T-helper 9 cell (primary cell): ENCODE results near the gene ADH4.
"Not testable (repeated sequence)": the region's sequence is repeated elsewhere in the genome, so short reads cannot be mapped to it uniquely, and the experiment has no call there.

Experiments used
- DNase-seq: peaks from one replicate; pipeline ENCODE4 v3.0.0-alpha.2; 2020

Gene ADH4

DNA sequence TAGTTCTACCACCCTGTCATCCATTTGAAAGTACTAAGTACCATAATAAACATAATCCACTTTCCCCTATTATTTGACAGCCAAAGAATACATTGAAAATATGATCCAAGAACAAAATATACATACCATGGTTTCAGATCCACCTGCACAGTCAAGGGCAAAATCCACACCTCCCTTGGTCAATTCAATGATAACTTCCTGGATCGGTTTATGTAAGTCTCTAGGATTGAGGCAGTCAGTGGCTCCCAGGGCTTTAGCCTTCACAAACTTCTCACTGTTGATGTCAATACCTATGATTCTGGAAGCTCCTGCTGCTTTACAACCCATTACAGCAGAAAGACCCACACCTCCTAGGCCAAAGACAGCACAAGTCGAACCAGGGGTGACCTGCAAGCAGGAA, 12.7 kb downstream of the ADH4 start:
- no peak for DNase-seq

DNA sequence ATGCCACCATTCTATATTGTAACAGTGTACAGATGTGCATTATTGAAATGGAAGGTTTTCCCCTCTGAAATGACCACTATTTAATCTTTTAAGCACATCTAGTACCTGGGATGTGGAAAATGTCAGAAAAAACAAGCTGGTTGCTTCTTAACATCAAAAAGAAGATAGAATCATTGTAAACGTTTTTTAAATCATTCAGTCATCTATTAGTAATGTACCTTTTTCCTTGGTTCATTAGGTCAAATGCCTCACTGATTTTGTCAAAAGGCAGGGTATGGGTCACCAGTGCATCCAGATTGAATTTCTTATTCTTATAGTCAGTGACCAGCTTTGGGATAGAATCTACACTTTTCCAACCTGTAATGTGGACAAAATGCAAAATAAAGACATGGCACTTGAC, 17.7 kb downstream of the ADH4 start:
- DNase-seq, result no peak

DNA sequence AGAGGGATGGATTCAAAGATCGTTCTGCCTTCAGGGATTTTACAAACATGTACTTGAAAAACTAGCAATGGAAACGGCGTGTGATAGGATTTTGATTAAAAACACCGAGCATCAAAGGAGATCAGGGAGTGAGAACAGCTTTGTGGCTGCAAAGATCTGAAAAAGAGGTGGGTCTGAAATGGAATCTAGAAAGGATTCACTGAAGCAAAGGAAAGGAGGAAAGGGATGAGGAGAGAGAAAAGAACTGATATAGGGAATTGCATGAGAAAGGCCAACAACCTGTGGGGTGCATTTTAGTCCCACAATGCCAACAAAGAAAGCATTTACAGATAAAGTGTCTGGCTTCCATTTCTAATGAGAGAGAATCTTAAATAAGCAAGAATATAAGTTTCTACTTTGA, 23.1 kb downstream of the ADH4 start:
- DNase-seq, result no peak

DNA sequence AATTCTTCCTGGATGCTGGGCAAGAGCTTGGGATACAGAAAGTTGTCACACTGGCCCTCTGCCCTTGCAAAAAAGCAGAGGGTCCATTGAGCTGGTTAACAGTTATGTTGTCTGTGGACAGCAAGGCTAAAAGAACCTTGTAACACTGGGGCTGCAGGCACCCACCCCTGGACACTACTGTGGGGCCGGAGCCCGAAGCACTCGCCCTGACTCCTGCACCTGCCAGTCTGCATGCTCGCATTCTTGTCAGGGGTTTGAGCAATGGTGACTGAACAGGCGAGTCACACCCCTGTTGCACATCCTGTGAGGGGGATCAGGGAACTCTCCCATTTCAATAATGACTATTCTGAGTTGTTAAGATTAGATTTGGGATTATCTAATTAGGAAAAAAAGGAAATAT, 23.6 kb downstream of the ADH4 start:
- no peak for DNase-seq

DNA sequence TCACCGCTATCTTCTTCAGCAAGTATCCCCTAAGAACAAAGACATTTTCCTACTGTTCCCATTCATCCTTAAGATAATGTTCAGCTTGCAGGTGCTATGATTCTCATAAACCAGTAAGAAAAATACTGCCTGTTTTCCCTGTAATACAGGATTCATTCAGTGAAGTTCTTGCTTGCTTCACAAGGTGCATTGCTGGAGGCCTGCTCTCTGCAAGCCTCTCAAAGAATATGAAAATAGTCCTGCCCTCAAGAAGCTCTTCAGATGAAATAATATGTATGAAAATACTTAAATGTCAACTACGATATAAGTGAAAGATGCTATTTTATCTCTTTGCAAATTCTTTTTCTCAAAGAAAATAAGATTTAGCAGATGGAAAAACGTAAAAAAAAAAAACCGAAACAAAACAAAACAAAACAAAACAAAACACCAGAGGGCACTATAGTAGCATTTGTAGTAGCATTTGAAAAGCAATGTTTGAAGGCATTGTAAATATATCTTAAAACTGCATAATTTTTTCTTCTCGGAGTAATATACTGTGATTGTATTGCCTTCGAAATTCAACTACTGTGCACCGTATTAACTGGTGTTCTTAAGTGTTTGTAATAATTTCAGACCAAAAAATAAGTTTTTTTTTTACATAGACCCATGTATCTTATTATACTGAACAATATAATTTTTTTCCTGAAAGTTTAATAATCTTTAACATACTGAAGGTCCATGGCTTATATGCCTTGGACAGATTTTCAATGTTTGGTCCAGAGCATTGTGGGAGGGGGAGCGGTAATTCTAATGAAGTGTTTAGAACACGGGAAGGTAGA, 26.0 kb downstream of the ADH4 start:
- DNase-seq, result no peak

DNA sequence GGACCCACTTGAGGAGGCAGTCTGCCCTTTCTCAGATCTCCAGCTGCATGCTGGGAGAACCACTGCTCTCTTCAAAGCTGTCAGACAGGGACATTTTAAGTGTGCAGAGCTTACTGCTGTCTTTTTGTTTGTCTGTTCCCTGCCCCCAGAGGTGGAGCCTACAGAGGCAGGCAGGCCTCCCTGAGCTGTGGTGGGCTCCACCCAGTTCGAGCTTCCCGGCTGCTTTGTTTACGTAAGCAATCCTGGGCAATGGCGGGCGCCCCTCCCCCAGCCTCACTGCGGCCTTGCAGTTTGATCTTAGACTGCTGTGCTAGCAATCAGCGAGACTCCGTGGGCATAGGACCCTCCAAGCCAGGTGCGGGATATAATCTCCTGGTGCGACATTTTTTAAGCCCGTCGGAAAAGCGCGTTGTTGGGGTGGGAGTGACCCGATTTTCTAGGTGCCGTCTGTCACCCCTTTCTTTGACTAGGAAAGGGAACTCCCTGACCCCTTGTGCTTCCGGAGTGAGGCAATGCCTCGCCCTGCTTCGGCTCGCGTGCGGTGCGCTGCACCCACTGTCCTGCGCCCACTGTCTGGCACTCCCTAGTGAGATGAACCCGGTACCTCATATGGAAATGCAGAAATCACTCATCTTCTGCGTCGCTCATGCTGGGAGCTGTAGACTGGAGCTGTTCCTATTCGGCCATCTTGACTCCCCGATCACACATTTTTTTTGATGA, 26.8 kb downstream of the ADH4 start:
- DNase-seq, result not testable (repeated sequence)

DNA sequence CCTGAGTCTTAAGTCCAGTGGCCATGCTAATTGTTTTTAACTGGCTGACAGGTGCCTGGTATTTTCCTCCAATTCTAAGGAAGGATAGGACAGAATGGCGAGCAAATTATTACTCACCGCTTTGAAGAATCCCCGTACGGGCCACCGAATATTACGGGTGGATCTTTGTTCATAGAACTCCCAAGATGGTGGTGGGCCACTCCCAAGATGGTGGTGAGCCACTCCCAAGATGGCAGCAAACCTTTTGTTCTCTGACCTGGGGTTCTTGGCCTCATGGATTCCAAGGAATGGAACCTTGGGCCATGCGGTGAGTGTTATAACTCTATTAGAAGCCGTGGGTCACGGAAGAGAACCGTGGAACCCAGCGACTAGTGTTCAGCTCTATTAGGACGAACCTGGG, 34.8 kb downstream of the ADH4 start:
- not testable (repeated sequence) for DNase-seq

DNA sequence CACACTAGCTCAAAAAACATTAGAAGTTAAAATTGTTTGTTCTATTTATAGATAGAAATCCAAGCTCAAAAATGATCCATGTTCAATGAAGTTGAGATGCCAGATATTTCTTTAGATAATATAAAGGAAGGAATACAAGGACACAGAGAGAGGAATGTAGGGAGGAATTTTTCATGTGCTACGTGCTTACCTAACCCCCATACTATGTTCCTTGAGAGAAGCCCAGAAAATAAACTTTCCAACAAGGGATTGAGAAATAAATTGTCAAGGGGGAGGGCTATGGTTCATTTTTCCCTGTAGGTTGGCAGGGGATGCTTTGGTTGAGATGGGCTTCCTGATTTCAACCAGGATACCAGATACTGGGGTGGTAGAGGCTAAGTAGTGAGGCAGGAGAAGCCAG, 39.9 kb downstream of the ADH4 start:
- DNase-seq, result no peak

DNA sequence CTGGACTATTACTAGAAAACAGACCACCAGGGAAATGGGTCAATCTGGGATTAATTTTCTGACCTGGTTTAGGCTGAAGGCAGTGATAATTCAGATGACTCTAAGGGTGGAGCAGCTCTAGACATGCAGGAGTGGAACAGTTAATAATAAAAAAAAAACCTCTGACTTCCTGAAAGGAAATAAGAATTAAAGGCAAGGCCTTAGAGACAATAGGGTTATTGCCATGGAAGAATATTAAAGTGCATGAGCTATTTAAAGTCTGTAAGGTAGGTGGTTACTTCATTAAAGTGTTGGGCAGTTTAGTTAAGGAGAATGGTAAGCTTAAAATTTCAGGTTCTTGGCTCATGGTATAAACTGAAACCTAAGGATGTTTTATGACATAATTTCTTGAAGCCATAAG, 40.9 kb downstream of the ADH4 start:
- DNase-seq, result no peak

DNA sequence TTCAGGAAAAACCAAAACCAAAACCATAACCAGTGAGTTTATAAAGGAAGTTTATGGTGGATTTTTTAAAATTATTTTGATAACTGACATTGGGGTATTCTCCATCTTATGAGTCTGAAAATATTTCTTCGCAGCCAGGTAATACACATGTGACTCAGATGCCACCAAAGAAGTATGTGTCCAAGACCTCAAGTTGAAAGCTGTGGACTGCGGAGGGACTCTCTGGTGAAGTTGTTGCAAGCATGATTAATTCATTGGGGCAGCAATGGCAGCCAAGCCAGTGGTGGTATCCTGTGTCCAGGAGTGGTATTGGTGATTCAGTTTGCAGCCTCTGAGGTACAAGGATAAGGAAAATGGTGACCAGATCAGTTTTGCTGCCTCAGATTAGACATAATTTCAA, 41.5 kb downstream of the ADH4 start:
- DNase-seq, result no peak

DNA sequence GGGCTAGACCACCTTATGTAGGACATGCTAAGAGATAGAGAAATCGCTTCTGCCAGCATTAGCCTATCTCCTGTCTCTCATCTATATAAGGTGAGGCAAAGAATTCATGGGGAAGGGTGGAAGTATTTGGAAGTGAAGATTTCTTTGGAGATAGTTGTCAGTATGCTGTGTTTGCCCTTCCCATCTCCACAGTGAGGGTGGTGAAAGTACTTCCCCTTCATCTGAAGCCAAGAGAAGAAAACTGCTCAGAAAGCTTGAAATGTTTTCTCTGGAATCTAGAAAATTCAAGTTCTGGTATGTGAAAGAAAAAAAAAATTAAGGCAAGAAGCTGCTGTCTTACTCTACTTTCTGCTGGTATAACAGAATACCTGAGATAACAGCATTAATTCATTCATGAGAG, 43.2 kb downstream of the ADH4 start:
- DNase-seq, result no peak

DNA sequence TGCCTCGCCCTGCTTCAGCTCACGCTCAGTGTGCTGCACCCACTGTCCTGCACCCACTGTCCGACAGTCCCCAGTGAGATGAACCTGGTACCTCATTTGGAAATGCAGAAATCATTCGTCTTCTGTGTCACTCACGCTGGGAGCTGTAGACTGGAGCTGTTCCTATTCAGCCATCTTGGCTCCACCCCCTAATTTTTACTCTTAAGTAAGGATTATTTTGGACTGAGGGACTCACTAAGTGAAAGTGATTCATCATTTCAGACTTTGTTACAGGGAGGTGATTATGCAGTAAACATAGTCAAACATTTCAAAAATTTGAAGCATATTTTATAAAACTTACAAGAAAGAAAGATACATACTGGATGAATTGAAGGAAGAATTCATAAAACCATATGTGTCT, 44.3 kb downstream of the ADH4 start:
- not testable (repeated sequence) for DNase-seq

DNA sequence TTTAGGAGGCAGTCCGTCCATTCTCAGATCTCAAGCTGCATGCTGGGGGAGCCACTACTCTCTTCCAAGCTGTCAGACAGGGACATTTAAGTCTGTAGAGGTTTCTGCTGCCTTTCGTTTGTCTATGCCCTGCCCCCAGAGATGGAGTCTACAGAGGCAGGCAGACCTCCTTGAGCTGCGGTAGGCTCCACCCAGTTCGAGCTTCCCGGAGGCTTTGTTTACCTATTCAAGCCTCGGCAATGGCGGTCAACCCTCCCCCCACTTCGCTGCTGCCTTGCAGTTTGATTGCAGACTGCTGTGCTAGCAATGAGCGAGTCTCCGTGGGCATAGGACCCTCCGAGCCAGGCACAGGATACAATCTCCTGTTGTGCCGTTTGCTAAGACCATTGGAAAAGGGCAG, 44.8 kb downstream of the ADH4 start:
- DNase-seq, result no peak

DNA sequence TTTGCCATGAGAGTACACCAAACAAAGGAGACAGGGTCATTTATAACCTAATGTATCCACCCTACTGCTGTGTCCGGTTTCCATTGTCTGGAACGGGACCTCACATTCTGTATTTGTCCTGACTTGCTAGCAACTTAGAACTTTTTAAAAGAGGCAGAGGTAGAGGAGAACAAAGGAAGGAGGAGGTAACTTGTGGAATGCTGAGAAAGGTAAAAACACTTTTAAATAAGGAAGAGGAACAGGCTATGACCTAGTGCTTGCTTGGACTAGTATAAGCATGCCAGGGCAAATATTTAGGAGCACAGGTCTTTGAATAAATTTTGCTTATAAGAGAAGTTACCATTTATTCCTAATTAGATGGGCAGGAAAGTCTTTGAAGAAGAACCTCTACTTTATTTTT, 52.3 kb downstream of the ADH4 start:
- not testable (repeated sequence) for DNase-seq

DNA sequence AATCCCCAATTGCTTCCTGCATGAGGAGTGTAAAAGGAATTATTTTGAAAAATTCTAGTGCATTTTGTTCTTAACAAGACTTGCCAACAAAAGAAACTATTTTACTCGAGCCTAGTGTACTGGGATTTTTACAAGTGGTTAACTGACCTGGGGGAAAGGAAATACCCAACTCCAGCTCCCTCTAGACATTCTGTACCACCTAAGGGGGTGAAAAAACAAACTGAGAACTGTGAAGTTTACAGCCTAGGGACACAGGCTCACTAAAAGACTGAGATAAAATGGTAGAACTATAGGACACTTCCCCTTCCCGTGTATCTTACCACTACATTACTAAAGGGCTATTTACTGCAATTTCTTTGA, 52.9 kb downstream of the ADH4 start:
- DNase-seq, result no peak

DNA sequence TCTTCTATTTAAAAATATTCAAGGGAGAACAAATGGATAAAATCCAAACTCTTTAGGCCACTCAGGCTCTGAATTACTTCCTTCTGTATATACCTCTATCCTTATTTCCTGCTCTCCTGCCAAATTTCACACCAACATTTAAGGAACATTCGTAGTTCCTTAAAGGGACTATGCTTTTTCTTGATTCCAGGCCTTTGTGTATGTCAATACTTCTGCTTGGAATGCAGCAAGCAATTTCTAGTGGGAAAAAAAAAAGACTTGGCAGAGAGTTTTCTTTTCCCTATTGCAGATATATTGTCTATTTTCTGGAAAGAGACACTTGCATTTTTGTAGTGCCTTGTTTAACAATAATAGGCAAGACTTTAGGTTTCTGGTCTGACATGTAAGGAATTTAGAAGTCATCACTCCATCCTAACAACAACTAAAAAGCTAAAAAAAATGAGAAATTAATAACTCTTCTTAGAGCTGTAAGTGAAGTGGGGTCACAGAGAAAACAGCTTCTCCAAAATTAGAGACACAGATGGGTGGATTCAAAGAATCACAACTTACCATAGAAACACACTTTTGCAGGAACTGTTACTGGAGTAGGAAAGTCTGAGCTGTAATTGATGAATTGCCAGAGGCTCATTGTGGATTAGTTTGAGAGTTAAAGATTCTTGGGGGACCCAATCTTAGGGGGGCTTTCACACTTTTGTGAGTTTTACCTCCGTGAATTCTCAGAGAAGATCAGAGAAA, 53.4 kb downstream of the ADH4 start:
- DNase-seq, result no peak

DNA sequence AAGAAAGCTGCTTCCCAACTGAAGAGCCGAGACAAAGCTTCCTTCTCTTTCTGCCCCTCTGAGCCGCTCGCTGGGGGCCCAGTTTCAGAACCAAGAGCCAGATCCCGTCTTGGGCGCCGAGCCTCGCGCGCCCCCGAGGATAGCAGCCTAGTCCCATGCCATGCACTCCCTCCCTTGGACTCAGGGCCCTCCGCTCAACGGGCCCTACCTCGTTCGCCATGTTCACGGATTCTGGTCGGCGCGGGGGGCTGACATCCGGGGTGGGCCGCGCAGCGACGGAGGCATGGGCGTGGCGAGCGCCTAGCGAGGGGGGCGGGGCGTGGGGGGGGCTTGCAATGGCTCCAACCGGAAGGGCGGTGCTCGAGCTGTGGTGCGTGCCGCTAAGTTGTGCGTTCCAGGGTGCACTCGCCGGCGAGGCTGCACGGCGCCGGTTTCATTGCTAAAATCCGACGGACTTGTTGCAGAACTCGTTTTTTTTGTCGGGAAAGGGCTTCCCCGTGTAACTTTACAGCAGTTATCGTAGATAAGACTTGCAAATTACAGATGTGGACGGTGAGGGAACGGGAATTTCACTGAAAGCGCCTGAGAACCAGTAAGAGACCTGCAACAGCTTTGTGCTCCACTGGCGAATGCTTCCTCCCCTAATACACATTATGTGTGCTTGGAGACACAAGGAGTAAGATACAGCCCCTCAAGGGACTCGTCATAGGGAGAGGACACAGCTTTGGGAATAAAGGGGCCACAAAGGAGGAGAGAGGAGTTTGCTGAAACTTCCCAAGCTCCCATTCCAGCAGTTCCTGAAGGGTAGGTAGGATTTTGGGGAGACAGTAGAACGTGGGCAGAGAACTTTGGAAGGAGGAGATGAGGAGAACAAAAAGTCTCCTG, 55.4 kb downstream of the ADH4 start, which contains the start of gene ADH5:
Gene ADH5 (minus strand): TSS at position 308 of the 885 bp plus-strand sequence. CDS start 88 bp downstream, at position 220.
- peak; percentile 86 for DNase-seq

DNA sequence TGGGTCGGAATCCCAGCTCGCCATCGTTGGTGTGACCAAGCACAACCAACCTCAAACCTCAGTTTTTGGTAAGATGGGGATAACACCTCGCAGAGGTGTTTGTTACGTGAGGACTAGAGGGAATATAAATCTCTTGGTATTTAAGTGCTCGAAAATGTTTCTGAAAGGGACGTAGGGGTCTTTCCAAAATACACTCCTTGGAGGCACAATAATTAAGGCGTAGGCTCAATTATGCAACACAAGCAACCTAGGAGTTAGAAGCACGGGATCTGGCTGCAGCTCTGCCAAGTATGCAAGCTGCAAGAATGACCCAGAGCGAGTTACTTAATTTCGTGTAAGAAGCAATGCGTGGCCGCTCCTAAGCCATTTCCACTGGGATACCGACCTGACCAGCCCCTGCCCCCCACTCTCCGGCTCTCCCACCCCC, 56.1 kb downstream of the ADH4 start:
- DNase-seq, result no peak

DNA sequence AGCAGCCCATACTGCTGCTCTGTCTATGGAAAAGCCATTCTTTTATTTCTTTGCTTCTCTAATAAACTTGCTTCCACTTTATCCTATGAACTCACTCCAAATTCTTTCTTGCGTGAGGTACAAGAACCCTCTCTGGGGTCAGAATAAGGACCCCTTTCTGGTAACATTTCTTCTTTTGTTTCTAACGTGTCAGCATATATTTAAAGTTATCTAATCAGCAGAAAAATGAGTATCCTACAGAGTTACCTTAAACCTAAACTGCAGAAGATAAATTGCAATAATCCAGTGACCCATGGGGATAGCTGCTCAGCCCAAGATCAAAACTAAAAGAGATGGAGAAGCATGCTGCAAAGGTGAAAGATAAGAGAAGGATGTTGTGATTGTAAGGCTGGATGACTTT, 59.5 kb downstream of the ADH4 start:
- no peak for DNase-seq

DNA sequence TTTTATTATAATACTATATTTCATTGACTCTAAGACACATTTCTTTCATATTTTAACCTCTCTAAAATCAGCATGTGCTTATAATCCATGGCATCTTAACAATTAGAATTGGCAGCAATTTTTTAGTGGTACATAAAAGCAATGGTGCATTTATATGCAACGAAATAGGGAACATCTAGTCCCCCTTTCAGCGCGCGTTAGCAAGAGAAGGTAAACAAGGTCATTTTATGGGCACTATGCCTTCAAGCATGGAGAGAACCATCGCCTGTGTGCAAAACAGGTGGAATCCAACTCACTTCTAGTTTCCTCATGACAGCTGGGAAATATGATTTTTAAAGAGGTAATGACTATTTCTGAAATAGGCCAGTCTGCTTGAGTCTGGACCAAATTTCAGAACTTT, 61.9 kb downstream of the ADH4 start:
- DNase-seq, result no peak

DNA sequence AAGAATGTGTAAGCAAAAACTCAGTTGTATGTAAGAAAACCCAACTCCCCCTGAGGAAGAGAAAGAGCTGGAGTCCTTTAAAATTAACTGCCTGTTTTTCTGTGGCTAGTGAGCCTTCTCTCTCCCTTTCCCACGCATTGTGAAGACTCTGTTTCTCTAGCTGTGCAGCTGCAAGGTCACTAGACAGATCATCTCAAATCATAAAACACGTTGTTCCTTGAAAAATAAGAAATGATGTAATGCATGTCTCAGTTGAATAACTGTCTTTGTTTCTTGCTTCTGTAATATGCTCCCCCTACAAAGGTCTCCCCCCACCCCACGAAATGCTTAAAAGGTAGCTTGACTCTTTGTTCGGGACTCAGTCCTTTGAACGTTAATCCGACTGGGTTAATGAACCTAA, 63.2 kb downstream of the ADH4 start:
- DNase-seq, result not testable (repeated sequence)

DNA sequence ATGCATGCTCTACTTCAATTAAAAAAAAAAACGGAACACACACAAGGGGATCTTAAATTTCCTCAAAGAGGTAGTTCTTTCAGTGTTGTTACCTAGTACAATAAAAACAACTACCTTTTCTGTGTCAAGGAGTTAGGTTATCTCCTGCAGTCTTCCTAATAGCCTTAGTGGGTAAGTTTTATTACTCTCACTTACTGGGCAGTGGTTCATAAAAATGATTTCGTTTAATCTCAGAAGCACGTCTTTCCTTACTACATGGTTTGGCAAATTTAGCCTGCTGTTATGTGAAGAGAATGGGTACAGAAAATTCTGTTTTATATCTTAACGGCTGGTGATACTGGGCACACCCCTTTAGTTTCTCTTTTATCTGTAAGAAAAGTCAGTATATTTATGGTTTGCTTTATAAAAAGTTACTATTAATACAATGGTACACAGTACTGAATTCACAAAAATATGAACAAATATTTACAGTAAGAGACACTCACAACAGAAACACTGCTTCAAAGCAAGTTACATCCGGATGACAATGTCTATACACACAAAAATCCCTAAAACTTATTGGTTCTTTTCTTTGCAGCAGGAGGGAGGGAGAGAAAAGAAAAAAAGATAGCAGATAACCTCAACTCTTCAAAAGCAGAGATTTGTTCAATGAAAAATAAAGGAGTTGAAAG, 64.3 kb downstream of the ADH4 start:
- no peak for DNase-seq
